Stimulated activated effector memory CD8-positive, alpha-beta T cell treated with anti-CD3 and anti-CD28 coated beads, Interleukin-12 subunit alpha, Interleukin-12 subunit beta, amount 100 ng/mL, for 72 hours (primary cell): ENCODE data around the gene SLC46A1.

Experiments
- ATAC-seq: fragments of 150-1000 bp; cut with Tn5 transposase; 2 replicates; pipeline ENCODE4 v1.10.0; 2021
- DNase-seq, 2 donors: peaks; one replicate each; pipeline ENCODE4 v3.0.0; 2021 to 2022; ENCODE audit warnings: low spot score in 2 of 2
- H3K27ac Mint-ChIP-seq: one replicate; pipeline ENCODE4 v1.8.0; 2022; ENCODE audit warnings: mild to moderate bottlenecking, mixed read lengths
- H3K36me3 Mint-ChIP-seq: one replicate; pipeline ENCODE4 v1.8.0; 2022; ENCODE audit warnings: mild to moderate bottlenecking, mixed read lengths
- H3K4me1 Mint-ChIP-seq: one replicate; pipeline ENCODE4 v1.8.0; 2022; ENCODE audit warnings: mixed read lengths
- H3K4me3 Mint-ChIP-seq: one replicate; pipeline ENCODE4 v1.8.0; 2022; ENCODE audit warnings: mild to moderate bottlenecking, mixed read lengths
- H3K9me3 Mint-ChIP-seq: one replicate; pipeline ENCODE4 v1.8.0; 2022; ENCODE audit warnings: mixed read lengths

Gene SLC46A1

GRCh38 chr17:28372203-28372944, 33.6 kb downstream of the SLC46A1 start:
- Mint-ChIP-seq H3K4me1 (peaks cover 26% of the 10 kb centered on the region), H3K9me3 (no peaks in the 10 kb centered on the region), H3K27ac (peak overlapping the region; percentile 93), H3K4me3 (peak overlapping the region; percentile 84), H3K36me3 (peaks cover 12% of the 10 kb centered on the region)
- DNase-seq (no peak), ATAC-seq (peak; percentile 3)

- Mint-ChIP-seq H3K36me3 (peaks cover 12% of the 10 kb centered on the region), H3K27ac (peak within 1 kb of the TSS; percentile 93), H3K4me3 (peak within 1 kb of the TSS; percentile 84), H3K4me1 (peaks cover 26% of the 10 kb centered on the region), H3K9me3 (no peaks in the 10 kb centered on the region)
- DNase-seq (peak; percentile 86 to 97), ATAC-seq (peak; percentile 91)
Observed at GRCh38 chr17:28371245-28372202, 34.5 kb downstream of the SLC46A1 start, which contains the start of gene SARM1. SARM1 (plus strand) TSS chr17:28371694; CDS start chr17:28372033, 339 bp downstream.

GRCh38 chr17:28370744-28371103, 35.3 kb downstream of the SLC46A1 start:
- Mint-ChIP-seq H3K27ac (peak overlapping the region; percentile 93), H3K4me3 (peak overlapping the region; percentile 84), H3K36me3 (peaks cover 12% of the 10 kb centered on the region), H3K4me1 (peaks cover 26% of the 10 kb centered on the region), H3K9me3 (no peaks in the 10 kb centered on the region)
- DNase-seq (no peak), ATAC-seq (no peak)

GRCh38 chr17:28370035-28370743, 35.8 kb downstream of the SLC46A1 start, which contains the start of gene VTN:
VTN (minus strand) TSS chr17:28370307; CDS start chr17:28370203, 104 bp downstream.
- Mint-ChIP-seq H3K4me1 (peaks cover 26% of the 10 kb centered on the region), H3K27ac (peak within 1 kb of the TSS; percentile 93), H3K36me3 (peaks cover 12% of the 10 kb centered on the region), H3K4me3 (peak within 1 kb of the TSS; percentile 84), H3K9me3 (no peaks in the 10 kb centered on the region)
- no peak for ATAC-seq
- DNase-seq, result no peak

GRCh38 chr17:28369684-28370034, 36.4 kb downstream of the SLC46A1 start:
- Mint-ChIP-seq H3K4me1 (peaks cover 21% of the 10 kb centered on the region), H3K27ac (peak overlapping the region; percentile 83), H3K9me3 (no peaks in the 10 kb centered on the region), H3K4me3 (no peak overlapping the region), H3K36me3 (peaks cover 12% of the 10 kb centered on the region)
- ATAC-seq (no peak), DNase-seq (no peak)

GRCh38 chr17:28368915-28369683, 36.9 kb downstream of the SLC46A1 start:
- H3K4me1 Mint-ChIP-seq, result peaks cover 21% of the 10 kb centered on the region
- H3K9me3 Mint-ChIP-seq, result no peaks in the 10 kb centered on the region
- ATAC-seq (no peak), DNase-seq (no peak)
- no peak overlapping the region for H3K4me3 Mint-ChIP-seq
- H3K36me3 Mint-ChIP-seq, result peaks cover 12% of the 10 kb centered on the region
- H3K27ac Mint-ChIP-seq, result no peak overlapping the region

- no peak overlapping the region for H3K27ac Mint-ChIP-seq
- H3K9me3 Mint-ChIP-seq, result no peaks in the 10 kb centered on the region
- ATAC-seq, result no peak
Observed at GRCh38 chr17:28368306-28368831, 37.6 kb downstream of the SLC46A1 start.

GRCh38 chr17:28367641-28368305, 38.2 kb downstream of the SLC46A1 start:
- ATAC-seq (no peak), DNase-seq (no peak)
- Mint-ChIP-seq H3K27ac (no peak overlapping the region), H3K4me3 (no peak overlapping the region), H3K9me3 (no peaks in the 10 kb centered on the region), H3K36me3 (peaks cover 23% of the 10 kb centered on the region), H3K4me1 (peaks cover 11% of the 10 kb centered on the region)

More at GRCh38 chr17:28368306-28368831, 37.6 kb downstream of the SLC46A1 start:
- Mint-ChIP-seq H3K4me1 (peaks cover 17% of the 10 kb centered on the region), H3K4me3 (no peak overlapping the region), H3K36me3 (peaks cover 17% of the 10 kb centered on the region)
- no peak for DNase-seq

GRCh38 chr17:28366605-28367004, 39.4 kb downstream of the SLC46A1 start:
- ATAC-seq (no peak), DNase-seq (no peak)
- H3K4me3 Mint-ChIP-seq, result no peak overlapping the region
- no peak overlapping the region for H3K27ac Mint-ChIP-seq
- peaks cover 6% of the 10 kb centered on the region for H3K4me1 Mint-ChIP-seq
- peaks cover 34% of the 10 kb centered on the region for H3K36me3 Mint-ChIP-seq
- no peaks in the 10 kb centered on the region for H3K9me3 Mint-ChIP-seq

GRCh38 chr17:28365487-28365886, 40.5 kb downstream of the SLC46A1 start:
- peaks cover 38% of the 10 kb centered on the region for H3K36me3 Mint-ChIP-seq
- no peak overlapping the region for H3K27ac Mint-ChIP-seq
- DNase-seq (no peak), ATAC-seq (no peak)
- H3K4me1 Mint-ChIP-seq, result no peaks in the 10 kb centered on the region
- H3K9me3 Mint-ChIP-seq, result no peaks in the 10 kb centered on the region
- no peak overlapping the region for H3K4me3 Mint-ChIP-seq

GRCh38 chr17:28364665-28365363, 41.2 kb downstream of the SLC46A1 start, which contains the start of gene SEBOX:
SEBOX (minus strand) TSS chr17:28365199; CDS start chr17:28365151, 48 bp downstream.
- no peak for ATAC-seq
- H3K36me3 Mint-ChIP-seq, result peaks cover 40% of the 10 kb centered on the region
- no peak for DNase-seq
- H3K4me1 Mint-ChIP-seq, result no peaks in the 10 kb centered on the region
- H3K4me3 Mint-ChIP-seq, result no peak within 1 kb of the TSS
- H3K27ac Mint-ChIP-seq, result no peak within 1 kb of the TSS
- no peaks in the 10 kb centered on the region for H3K9me3 Mint-ChIP-seq

GRCh38 chr17:28363776-28364650, 42.0 kb downstream of the SLC46A1 start:
- no peak overlapping the region for H3K4me3 Mint-ChIP-seq
- peaks cover 48% of the 10 kb centered on the region for H3K36me3 Mint-ChIP-seq
- no peaks in the 10 kb centered on the region for H3K9me3 Mint-ChIP-seq
- no peak for DNase-seq
- no peak overlapping the region for H3K27ac Mint-ChIP-seq
- no peak for ATAC-seq
- H3K4me1 Mint-ChIP-seq, result no peaks in the 10 kb centered on the region
